Neutrophil (primary cell): ENCODE measurements around the gene MDH1.

Experiments used
- H3K27ac ChIP-seq: fragments of 200-600 bp; sonication (generic); 2 replicates; pipeline ENCODE4 v1.5.1; 2016; ENCODE audit warnings: mild to moderate bottlenecking, moderate library complexity
- H3K27me3 ChIP-seq: fragments of 200-600 bp; sonication (generic); 2 replicates; pipeline ENCODE4 v1.6.0; 2016; ENCODE audit warnings: mild to moderate bottlenecking
- H3K36me3 ChIP-seq: fragments of 200-600 bp; sonication (generic); 2 replicates; pipeline ENCODE4 v1.5.1; 2017
- H3K4me1 ChIP-seq, 2 experiments: fragments of 200-600 bp in 1 of 2; sonication (generic) in 1 of 2; 1 replicate in 1 of 2; 2 replicates in 1 of 2; pipeline versions ENCODE4 v1.5.1 to v1.6.1; 2013 to 2016; ENCODE audit warnings: low read depth in 1 of 2, low read length in 1 of 2, mild to moderate bottlenecking in 1 of 2, moderate library complexity in 1 of 2; ENCODE audit not compliant: control insufficient read depth in 1 of 2, insufficient read depth in 1 of 2
- H3K4me3 ChIP-seq, 2 experiments: fragments of 200-600 bp in 1 of 2; sonication (generic) in 1 of 2; 1 replicate in 1 of 2; 2 replicates in 1 of 2; pipeline ENCODE4 v1.5.1; 2013 to 2016; ENCODE audit warnings: low read depth in 1 of 2, low read length in 1 of 2, mild to moderate bottlenecking in 1 of 2, moderate library complexity in 1 of 2
- H3K9me3 ChIP-seq: fragments of 200-600 bp; sonication (generic); 2 replicates; pipeline ENCODE4 v1.5.1; 2016
- CTCF ChIP-seq: fragments of 200-600 bp; sonication (generic); IDR thresholded peaks from 2 replicates; pipeline ENCODE4 v1.5.1; 2016; ENCODE audit warnings: antibody characterized with exemption

MDH1 gene

GRCh38 chr2:63581298-63581961 is 7.3 kb upstream of the MDH1 start:
- no peak for TF ChIP-seq CTCF
- H3K4me3 ChIP-seq: no peak overlapping the region
- no peaks in the 10 kb centered on the region for H3K27me3 ChIP-seq
- no peaks in the 10 kb centered on the region for H3K9me3 ChIP-seq
- no peaks in the 10 kb centered on the region for H3K36me3 ChIP-seq
- H3K27ac ChIP-seq: no peak overlapping the region
- no peaks in the 10 kb centered on the region for H3K4me1 ChIP-seq

- TF ChIP-seq CTCF: no peak
- Histone ChIP-seq H3K36me3 (no peaks in the 10 kb centered on the region), H3K4me1 (peaks cover 6% of the 10 kb centered on the region in 2 experiments), H3K27me3 (no peaks in the 10 kb centered on the region), H3K4me3 (no peak overlapping the region), H3K27ac (no peak overlapping the region), H3K9me3 (no peaks in the 10 kb centered on the region)
Observed at GRCh38 chr2:63582873-63583272, 5.9 kb upstream of the MDH1 start.

GRCh38 chr2:63587814-63588384 is 864 bp upstream of the MDH1 start:
- Histone ChIP-seq H3K27me3 (no peaks in the 10 kb centered on the region), H3K4me3 (peak overlapping the region; percentile 76 to 96), H3K27ac (peak overlapping the region; percentile 85), H3K36me3 (no peaks in the 10 kb centered on the region), H3K4me1 (peaks cover 31 to 33% of the 10 kb centered on the region in 2 experiments), H3K9me3 (no peaks in the 10 kb centered on the region)
- no peak for TF ChIP-seq CTCF

GRCh38 chr2:63589148-63589958 is 590 bp downstream of the MDH1 start:
- Histone ChIP-seq H3K27ac (peak overlapping the region; percentile 85), H3K36me3 (no peaks in the 10 kb centered on the region), H3K9me3 (no peaks in the 10 kb centered on the region), H3K4me1 (peaks cover 31 to 33% of the 10 kb centered on the region in 2 experiments), H3K4me3 (peak overlapping the region; percentile 76 to 96), H3K27me3 (no peaks in the 10 kb centered on the region)
- no peak for TF ChIP-seq CTCF

GRCh38 chr2:63590626-63591408 is 2.1 kb downstream of the MDH1 start:
- no peak overlapping the region for H3K4me3 ChIP-seq

More at GRCh38 chr2:63590626-63591408, 2.1 kb downstream of the MDH1 start:
- no peaks in the 10 kb centered on the region for H3K9me3 ChIP-seq
- H3K27me3 ChIP-seq: no peaks in the 10 kb centered on the region
- H3K36me3 ChIP-seq: peaks cover 4% of the 10 kb centered on the region
- no peak for TF ChIP-seq CTCF
- H3K4me1 ChIP-seq: peaks cover 32 to 33% of the 10 kb centered on the region in 2 experiments
- H3K27ac ChIP-seq: no peak overlapping the region
